ENCODE measurements around the gene CD28. TPM values are rescaled to one million over a fixed set of nuclear protein-coding genes. Genes with fewer than 3 reads are reported as not detected.

Gene CD28
- total RNA-seq, 2 experiments from 2014 or later: 128 to 130 TPM

GRCh38 chr2:203679401-203679800, 27.0 kb upstream of the CD28 start:
- no peaks in the 10 kb centered on the region for H3K27me3 ChIP-seq (ENCODE audit: control insufficient read depth in 1 of 2, insufficient read depth in 2 of 2, low read length in 2 of 2)
- H3K4me3 ChIP-seq (ENCODE audit: low read length): no peak overlapping the region
- intact Hi-C loops (cut with DNase I, micrococcal nuclease): no loop called here
- no peaks in the 10 kb centered on the region for H3K36me3 ChIP-seq (ENCODE audit: insufficient read depth, low read length)
- Mint-ChIP-seq H3K27me3 (no peaks in the 10 kb centered on the region), H3K36me3 (ENCODE audit: low read depth) (no peaks in the 10 kb centered on the region), H3K4me3 (no peak overlapping the region), H3K27ac (no peak overlapping the region), H3K4me1 (ENCODE audit: low read depth) (peaks cover 59% of the 10 kb centered on the region), H3K9me3 (no peaks in the 10 kb centered on the region)
- ChIA-PET CTCF (interaction anchor here (0.7 kb wide), 1 partner anchor 876 kb away, joined by 3 read pairs; no protein-coding TSS in a partner anchor), POLR2A (interaction anchor here (1.1 kb wide), 1 partner anchor 69 kb away, joined by 4 read pairs; no protein-coding TSS in a partner anchor)
- no peak for ATAC-seq (ENCODE audit: poor library complexity)
- H3K4me1 ChIP-seq (ENCODE audit: insufficient read depth, low read length): peaks cover 17% of the 10 kb centered on the region
- TF ChIP-seq CTCF (IDR thresholded peaks at IDR 0.05): no peak
- no peaks in the 10 kb centered on the region for H3K9me3 ChIP-seq (ENCODE audit: control insufficient read depth in 1 of 2, insufficient read depth in 1 of 2, low read length in 2 of 2)
- no peak overlapping the region for H3K27ac ChIP-seq (ENCODE audit: low read depth in 1 of 2, low read length in 2 of 2)
- no peak for DNase-seq

- Histone ChIP-seq H3K4me3 (ENCODE audit: low read length) (no peak overlapping the region), H3K27ac (ENCODE audit: low read depth in 1 of 2, low read length in 2 of 2) (no peak overlapping the region), H3K4me1 (ENCODE audit: insufficient read depth, low read length) (peaks cover 16% of the 10 kb centered on the region), H3K36me3 (ENCODE audit: insufficient read depth, low read length) (no peaks in the 10 kb centered on the region), H3K27me3 (ENCODE audit: control insufficient read depth in 1 of 2, insufficient read depth in 2 of 2, low read length in 2 of 2) (no peaks in the 10 kb centered on the region), H3K9me3 (ENCODE audit: control insufficient read depth in 1 of 2, insufficient read depth in 1 of 2, low read length in 2 of 2) (no peaks in the 10 kb centered on the region)
- H3K27ac Mint-ChIP-seq: no peak overlapping the region
- intact Hi-C loops (cut with DNase I, micrococcal nuclease): no loop called here
- DNase-seq: peak in 2 of 14 experiments; percentile 7 to 32
- peak overlapping the region; percentile 47 for H3K4me3 Mint-ChIP-seq
- POLR2A ChIA-PET: interaction anchor here (0.6 to 1.7 kb wide), 2 partner anchors 38 to 356 kb away, joined by 3 to 4 read pairs; no protein-coding TSS in a partner anchor
- no peaks in the 10 kb centered on the region for H3K36me3 Mint-ChIP-seq (ENCODE audit: low read depth)
- ATAC-seq (ENCODE audit: poor library complexity): no peak
- CTCF ChIA-PET: no interaction called here
- H3K4me1 Mint-ChIP-seq (ENCODE audit: low read depth): peaks cover 53% of the 10 kb centered on the region
- no peaks in the 10 kb centered on the region for H3K27me3 Mint-ChIP-seq
- no peaks in the 10 kb centered on the region for H3K9me3 Mint-ChIP-seq
- no peak for TF ChIP-seq CTCF (IDR thresholded peaks at IDR 0.05)
These were observed 24.5 kb upstream of the CD28 start for GRCh38 chr2:203681978-203682377.

GRCh38 chr2:203682688-203683130, 23.7 kb upstream of the CD28 start:
- Histone ChIP-seq H3K27me3 (ENCODE audit: control insufficient read depth in 1 of 2, insufficient read depth in 2 of 2, low read length in 2 of 2) (no peaks in the 10 kb centered on the region), H3K27ac (ENCODE audit: low read depth in 1 of 2, low read length in 2 of 2) (no peak overlapping the region), H3K36me3 (ENCODE audit: insufficient read depth, low read length) (no peaks in the 10 kb centered on the region), H3K9me3 (ENCODE audit: control insufficient read depth in 1 of 2, insufficient read depth in 1 of 2, low read length in 2 of 2) (no peaks in the 10 kb centered on the region), H3K4me3 (ENCODE audit: low read length) (no peak overlapping the region), H3K4me1 (ENCODE audit: insufficient read depth, low read length) (peaks cover 16% of the 10 kb centered on the region)
- POLR2A ChIA-PET: interaction anchor here (1.7 kb wide), 1 partner anchor 37 kb away, joined by 4 read pairs; no protein-coding TSS in a partner anchor
- CTCF ChIA-PET: interaction anchor here (0.7 kb wide), 1 partner anchor 190 kb away, joined by 3 read pairs; no protein-coding TSS in a partner anchor
- H3K27ac Mint-ChIP-seq: no peak overlapping the region
- H3K4me1 Mint-ChIP-seq (ENCODE audit: low read depth): peaks cover 53% of the 10 kb centered on the region
- ATAC-seq (ENCODE audit: poor library complexity) (no peak), DNase-seq (peak in 1 of 14 experiments; percentile 24)
- intact Hi-C loops (cut with DNase I, micrococcal nuclease): no loop called here
- H3K4me3 Mint-ChIP-seq: no peak overlapping the region
- no peaks in the 10 kb centered on the region for H3K9me3 Mint-ChIP-seq
- H3K36me3 Mint-ChIP-seq (ENCODE audit: low read depth): no peaks in the 10 kb centered on the region
- TF ChIP-seq CTCF (IDR thresholded peaks at IDR 0.05): no peak
- no peaks in the 10 kb centered on the region for H3K27me3 Mint-ChIP-seq

All from CD4-positive, alpha-beta T cell (primary cell).